ENCODE data around the gene FOLR1.
A peak's percentile ranks its signal among the peaks of the same experiment; 100 is the strongest.

- TF ChIP-seq, protein P1, sequence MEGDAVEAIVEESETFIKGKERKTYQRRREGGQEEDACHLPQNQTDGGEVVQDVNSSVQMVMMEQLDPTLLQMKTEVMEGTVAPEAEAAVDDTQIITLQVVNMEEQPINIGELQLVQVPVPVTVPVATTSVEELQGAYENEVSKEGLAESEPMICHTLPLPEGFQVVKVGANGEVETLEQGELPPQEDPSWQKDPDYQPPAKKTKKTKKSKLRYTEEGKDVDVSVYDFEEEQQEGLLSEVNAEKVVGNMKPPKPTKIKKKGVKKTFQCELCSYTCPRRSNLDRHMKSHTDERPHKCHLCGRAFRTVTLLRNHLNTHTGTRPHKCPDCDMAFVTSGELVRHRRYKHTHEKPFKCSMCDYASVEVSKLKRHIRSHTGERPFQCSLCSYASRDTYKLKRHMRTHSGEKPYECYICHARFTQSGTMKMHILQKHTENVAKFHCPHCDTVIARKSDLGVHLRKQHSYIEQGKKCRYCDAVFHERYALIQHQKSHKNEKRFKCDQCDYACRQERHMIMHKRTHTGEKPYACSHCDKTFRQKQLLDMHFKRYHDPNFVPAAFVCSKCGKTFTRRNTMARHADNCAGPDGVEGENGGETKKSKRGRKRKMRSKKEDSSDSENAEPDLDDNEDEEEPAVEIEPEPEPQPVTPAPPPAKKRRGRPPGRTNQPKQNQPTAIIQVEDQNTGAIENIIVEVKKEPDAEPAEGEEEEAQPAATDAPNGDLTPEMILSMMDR (IDR thresholded peaks at IDR 0.05): no peak
- TF ChIP-seq POLR2A (IDR thresholded peaks at IDR 0.05; ENCODE audit: low read depth) (no peak), POLR2AphosphoS5 (IDR thresholded peaks at IDR 0.05) (peak; percentile 1 to 19), EP300 (IDR thresholded peaks at IDR 0.05) (no peak)
Measured at GRCh38 chr11:72223615-72224563, 31.9 kb downstream of the FOLR1 start.

Measured in esophagus muscularis mucosa (tissue), 4 donors.